Stomach (tissue), 9 donors: ENCODE data around the gene OR9Q2. TPM values are rescaled to one million over a fixed set of nuclear protein-coding genes. Genes with fewer than 3 reads are reported as not detected.
A peak's percentile ranks its signal among the peaks of the same experiment; 100 is the strongest.

Experiments
- DNase-seq, 2 donors: peaks; one replicate each; pipeline versions ENCODE4 v3.0.0 to v3.0.0-alpha.2; 2013 to 2019
- H3K27ac ChIP-seq, 5 donors: fragments of 200-600 bp in 4 of 5; sonication (generic) in 4 of 5; one replicate each; pipeline ENCODE4 v1.5.1; 2013 to 2019; ENCODE audit warnings: mild to moderate bottlenecking in 1 of 5, moderate library complexity in 1 of 5
- H3K27me3 ChIP-seq, 3 donors: fragments of 200-600 bp; sonication (generic); one replicate each; pipeline ENCODE4 v1.5.1; 2017 to 2019; ENCODE audit warnings: mixed run types in 1 of 3
- H3K36me3 ChIP-seq, 4 donors: fragments of 200-600 bp; sonication (generic); 1 replicate in 3 of 4; 2 replicates in 1 of 4; pipeline ENCODE4 v1.5.1; 2016 to 2019
- H3K4me1 ChIP-seq, 4 donors: fragments of 200-600 bp; sonication (generic); one replicate each; pipeline ENCODE4 v1.5.1; 2016 to 2019
- H3K4me3 ChIP-seq, 4 donors: fragments of 200-600 bp; sonication (generic) in 3 of 4; one replicate each; pipeline ENCODE4 v1.5.1; 2016 to 2019; ENCODE audit warnings: mild to moderate bottlenecking in 1 of 4
- H3K9me3 ChIP-seq, 4 donors: fragments of 200-600 bp; sonication (generic); one replicate each; pipeline ENCODE4 v1.5.1; 2016 to 2019
- EP300 ChIP-seq: sonication (generic); formaldehyde crosslinking; IDR thresholded peaks from one replicate; pipeline ENCODE4 v1.6.1; 2017; ENCODE audit warnings: antibody characterized with exemption
- POLR2A ChIP-seq, 4 donors: fragments of 450-650 bp; IDR thresholded peaks; one replicate each; pipeline ENCODE4 v1.6.1; 2016; ENCODE audit warnings: antibody characterized with exemption in 4 of 4, control low read depth in 2 of 4, mild to moderate bottlenecking in 1 of 4, moderate library complexity in 1 of 4
- POLR2AphosphoS5 ChIP-seq, 3 donors: sonication (generic); formaldehyde crosslinking; IDR thresholded peaks; one replicate each; pipeline ENCODE4 v1.6.1; 2016; ENCODE audit warnings: antibody characterized with exemption in 3 of 3
- WGBS, 5 donors: extraction: QIAGEN DNeasy Blood & Tissue Kit in 3 of 5; methylation state at CpG; one replicate each; pipeline versions ENCODE4 v1.1.5 to v1.1.7; 2013 to 2018; 5-methylcytosine and 5-hydroxymethylcytosine counted together
- intact Hi-C: fragments of 100-400 bp; cut with DNase I; formaldehyde crosslinking; loops from one replicate; pipeline ENCODE4 v1.15.1; 2023; ENCODE audit warnings: low total_unique reads
- polyA plus RNA-seq, 3 donors: library from polyadenylated mRNA; stranded (reverse); fragments of 200-250 nt; gene quantifications; one replicate each; pipeline ENCODE4 v1.2.3, GENCODE V29; 2013
- total RNA-seq, 5 donors: library from RNA; depleted of rRNA; stranded (reverse); fragments of >200 nt; gene quantifications; one replicate each; pipeline versions ENCODE4 v1.1.0 to v1.2.3, GENCODE V29; 2014 to 2016
- TF ChIP-seq, protein P1 (sequence below), 7 experiments: fragments of 450-650 bp in 4 of 7; fragments of 200-600 bp in 3 of 7; sonication (generic) in 3 of 7; IDR thresholded peaks; one replicate each; pipeline ENCODE4 v1.5.1; 2016 to 2019; ENCODE audit warnings: antibody characterized with exemption in 7 of 7, control low read depth in 2 of 7, mild to moderate bottlenecking in 1 of 7
- donor health status: healthy with polysubstance abuse.
- donor health status: Bipolar disorder and iron deficiency.
- donor health status: healthy.

OR9Q2 gene
- total and polyA plus RNA-seq, 8 donors: not detected

DNA sequence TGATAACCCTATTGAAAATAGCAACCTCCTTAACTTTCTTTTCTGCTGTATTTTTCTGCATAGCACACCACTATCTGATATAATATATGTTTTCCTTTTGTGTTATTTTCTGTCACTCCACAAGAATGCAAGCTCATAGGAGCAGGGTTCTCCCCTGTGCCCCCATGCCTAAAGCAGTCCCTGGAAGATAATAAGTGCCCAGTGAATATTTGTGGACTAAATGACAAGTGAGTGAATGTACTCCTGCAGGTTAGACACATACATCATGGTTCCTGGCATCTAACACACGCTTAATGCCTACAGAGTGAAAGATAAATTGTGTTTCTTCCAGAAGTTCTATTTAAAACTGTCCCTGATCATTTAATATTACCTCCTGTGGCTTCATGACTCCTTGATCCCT lies 23.9 kb upstream of the OR9Q2 start:
- DNase-seq: no peak
- intact Hi-C loops: no loop called here
- 47 to 65% (median 57%) methylated on average over 1 of the region's 1 CpG for WGBS, 5 donors
- no peak overlapping the region for H3K4me3 ChIP-seq
- TF ChIP-seq POLR2A (IDR thresholded peaks at IDR 0.05) (no peak), EP300 (no peak), POLR2AphosphoS5 (IDR thresholded peaks at IDR 0.05) (no peak)
- TF ChIP-seq, protein P1, sequence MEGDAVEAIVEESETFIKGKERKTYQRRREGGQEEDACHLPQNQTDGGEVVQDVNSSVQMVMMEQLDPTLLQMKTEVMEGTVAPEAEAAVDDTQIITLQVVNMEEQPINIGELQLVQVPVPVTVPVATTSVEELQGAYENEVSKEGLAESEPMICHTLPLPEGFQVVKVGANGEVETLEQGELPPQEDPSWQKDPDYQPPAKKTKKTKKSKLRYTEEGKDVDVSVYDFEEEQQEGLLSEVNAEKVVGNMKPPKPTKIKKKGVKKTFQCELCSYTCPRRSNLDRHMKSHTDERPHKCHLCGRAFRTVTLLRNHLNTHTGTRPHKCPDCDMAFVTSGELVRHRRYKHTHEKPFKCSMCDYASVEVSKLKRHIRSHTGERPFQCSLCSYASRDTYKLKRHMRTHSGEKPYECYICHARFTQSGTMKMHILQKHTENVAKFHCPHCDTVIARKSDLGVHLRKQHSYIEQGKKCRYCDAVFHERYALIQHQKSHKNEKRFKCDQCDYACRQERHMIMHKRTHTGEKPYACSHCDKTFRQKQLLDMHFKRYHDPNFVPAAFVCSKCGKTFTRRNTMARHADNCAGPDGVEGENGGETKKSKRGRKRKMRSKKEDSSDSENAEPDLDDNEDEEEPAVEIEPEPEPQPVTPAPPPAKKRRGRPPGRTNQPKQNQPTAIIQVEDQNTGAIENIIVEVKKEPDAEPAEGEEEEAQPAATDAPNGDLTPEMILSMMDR (IDR thresholded peaks at IDR 0.05): no peak
- no peaks in the 10 kb centered on the region for H3K36me3 ChIP-seq
- H3K27me3 ChIP-seq: no peaks in the 10 kb centered on the region
- H3K9me3 ChIP-seq: no peaks in the 10 kb centered on the region
- H3K27ac ChIP-seq: no peak overlapping the region
- no peaks in the 10 kb centered on the region for H3K4me1 ChIP-seq

DNA sequence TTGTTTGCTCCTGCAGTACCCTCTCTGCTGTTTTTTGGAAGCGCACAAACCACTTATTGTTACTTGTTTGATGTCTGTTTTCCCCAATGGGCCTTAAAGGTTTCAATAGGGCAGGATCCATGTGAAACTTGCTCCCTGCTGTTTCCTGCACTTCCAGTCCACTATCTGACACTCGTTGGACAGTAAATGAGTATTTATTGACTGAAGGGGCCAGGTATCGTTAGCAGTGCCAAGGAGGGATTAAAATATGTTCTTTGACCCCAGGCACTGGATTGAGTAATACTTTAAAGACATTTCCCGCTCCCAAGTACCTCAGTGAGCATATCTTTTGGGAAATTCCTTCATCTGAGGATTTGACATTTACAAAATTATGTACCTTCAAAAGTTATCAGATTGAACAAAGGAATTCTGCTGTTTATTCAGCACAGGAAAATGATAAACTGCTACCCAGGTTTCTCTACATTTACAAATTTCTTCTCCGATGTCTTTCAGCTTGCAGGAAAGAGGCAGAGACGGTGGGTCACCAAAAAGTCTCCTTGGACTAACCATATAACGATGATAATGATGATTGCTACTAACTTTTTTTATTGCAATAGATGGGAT lies 23.3 kb upstream of the OR9Q2 start:
- DNase-seq: peak in 1 of 2 donors; percentile 3
- intact Hi-C loops: no loop called here
- Histone ChIP-seq H3K4me3 (no peak overlapping the region), H3K9me3 (no peaks in the 10 kb centered on the region), H3K27me3 (no peaks in the 10 kb centered on the region), H3K27ac (no peak overlapping the region), H3K4me1 (no peaks in the 10 kb centered on the region), H3K36me3 (no peaks in the 10 kb centered on the region)
- 49 to 61% (median 54%) methylated on average over 7 of the region's 7 CpGs for WGBS, 5 donors
- TF ChIP-seq, protein P1 (IDR thresholded peaks at IDR 0.05): no peak
- TF ChIP-seq POLR2A (IDR thresholded peaks at IDR 0.05): no peak
- TF ChIP-seq EP300: no peak
- no peak for TF ChIP-seq POLR2AphosphoS5 (IDR thresholded peaks at IDR 0.05)

DNA sequence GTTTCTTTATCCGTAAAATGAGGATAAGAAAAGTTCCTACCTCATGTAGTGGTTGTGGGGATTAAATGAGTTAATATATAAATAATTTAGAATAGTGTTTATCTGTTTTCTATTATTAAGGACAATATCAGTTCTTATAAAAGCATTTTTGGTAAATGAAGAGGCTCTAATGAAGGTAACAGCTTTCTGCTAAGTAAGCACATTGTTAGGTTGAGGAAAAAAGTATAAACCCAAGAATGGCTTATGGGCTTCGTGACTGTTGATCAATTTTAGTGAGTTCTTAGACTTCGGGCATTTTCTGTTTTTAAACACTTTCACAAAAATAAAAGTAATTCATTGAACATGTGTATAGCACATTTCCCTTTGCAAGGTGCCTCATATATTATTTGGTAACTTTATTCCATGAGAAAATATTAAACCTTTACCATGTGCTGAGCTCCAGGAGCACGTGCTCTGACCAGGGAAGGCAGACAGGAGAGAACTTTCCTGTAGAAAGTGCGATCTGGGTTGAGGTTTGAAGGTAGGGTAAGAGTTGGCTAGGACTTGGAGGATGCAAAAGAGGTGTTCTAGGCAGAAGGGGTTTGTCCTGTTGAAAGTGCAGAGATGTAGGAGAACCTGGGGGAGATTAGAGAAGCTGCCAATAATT lies 11.3 kb upstream of the OR9Q2 start:
- Histone ChIP-seq H3K36me3 (no peaks in the 10 kb centered on the region), H3K27me3 (no peaks in the 10 kb centered on the region), H3K4me3 (no peak overlapping the region), H3K27ac (no peak overlapping the region), H3K4me1 (no peaks in the 10 kb centered on the region), H3K9me3 (no peaks in the 10 kb centered on the region)
- no peak for DNase-seq
- WGBS, 5 donors: 72 to 77% (median 74%) methylated on average over 5 of the region's 5 CpGs
- TF ChIP-seq POLR2A (IDR thresholded peaks at IDR 0.05): no peak
- no peak for TF ChIP-seq POLR2AphosphoS5 (IDR thresholded peaks at IDR 0.05)
- TF ChIP-seq, protein P1 (IDR thresholded peaks at IDR 0.05): no peak
- no peak for TF ChIP-seq EP300
- intact Hi-C loops: no loop called here

DNA sequence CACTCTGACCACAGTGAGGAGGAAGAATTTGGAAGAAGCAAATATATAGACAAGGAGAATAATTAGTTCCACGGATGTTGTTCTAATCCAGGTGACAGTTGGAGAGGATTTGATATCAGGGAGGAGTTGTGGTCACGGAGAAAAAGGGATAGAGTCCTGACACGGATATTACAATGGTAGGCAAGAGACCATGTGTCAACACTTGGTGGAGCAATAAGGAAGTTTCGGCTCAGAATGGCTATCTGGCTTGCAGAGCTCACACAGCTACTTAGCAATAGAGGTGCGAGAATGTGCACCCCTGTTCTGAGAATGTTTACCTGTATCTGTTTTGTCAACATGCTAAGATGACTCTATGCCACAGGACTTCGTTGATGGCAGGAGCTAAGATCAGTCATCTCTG lies 10.4 kb upstream of the OR9Q2 start:
- Histone ChIP-seq H3K36me3 (no peaks in the 10 kb centered on the region), H3K27me3 (no peaks in the 10 kb centered on the region), H3K4me3 (no peak overlapping the region), H3K4me1 (no peaks in the 10 kb centered on the region), H3K27ac (no peak overlapping the region), H3K9me3 (no peaks in the 10 kb centered on the region)
- TF ChIP-seq, protein P1 (IDR thresholded peaks at IDR 0.05): no peak
- TF ChIP-seq POLR2AphosphoS5 (IDR thresholded peaks at IDR 0.05) (no peak), EP300 (no peak), POLR2A (IDR thresholded peaks at IDR 0.05) (no peak)
- 76 to 84% (median 77%) methylated on average over 6 of the region's 6 CpGs for WGBS, 5 donors
- no peak for DNase-seq
- intact Hi-C loops: no loop called here
